Choroid plexus epithelial cell (primary cell): ENCODE results near the gene MAD1L1.

Source experiments
- DNase-seq: peaks from one replicate; pipeline ENCODE4 v3.0.0-alpha.2; 2010; ENCODE audit warnings: low read depth
- H3K4me3 ChIP-seq: 2 replicates; pipeline ENCODE4 v1.5.1; 2011; ENCODE audit warnings: low read depth, mild to moderate bottlenecking, control low read depth, low read length, moderate library complexity
- CTCF ChIP-seq: conservative IDR thresholded peaks from 2 replicates; pipeline ENCODE4 v1.5.1; 2011; ENCODE audit warnings: low read depth, mild to moderate bottlenecking, control low read depth, inconsistent platforms, low read length, moderate library complexity

The MAD1L1 gene

GRCh38 chr7:1951600-1951999 is 281.1 kb downstream of the MAD1L1 start:
- TF ChIP-seq CTCF, result no peak
- no peak overlapping the region for H3K4me3 ChIP-seq
- DNase-seq, result no peak

GRCh38 chr7:1951159-1951536 is 281.6 kb downstream of the MAD1L1 start:
- no peak overlapping the region for H3K4me3 ChIP-seq
- TF ChIP-seq CTCF, result no peak
- DNase-seq, result no peak

GRCh38 chr7:1950452-1951158 is 282.1 kb downstream of the MAD1L1 start:
- no peak for DNase-seq
- no peak overlapping the region for H3K4me3 ChIP-seq
- no peak for TF ChIP-seq CTCF

- TF ChIP-seq CTCF, result no peak
- no peak overlapping the region for H3K4me3 ChIP-seq
- DNase-seq, result no peak
These were observed 282.7 kb downstream of the MAD1L1 start for GRCh38 chr7:1950066-1950451.

- no peak for TF ChIP-seq CTCF
- DNase-seq, result no peak
- H3K4me3 ChIP-seq, result no peak overlapping the region
These were observed 283.1 kb downstream of the MAD1L1 start for GRCh38 chr7:1949681-1950055.

- no peak for TF ChIP-seq CTCF
- no peak overlapping the region for H3K4me3 ChIP-seq
- no peak for DNase-seq
These were observed 283.7 kb downstream of the MAD1L1 start for GRCh38 chr7:1948887-1949680.
